HepG2 (cell line): ENCODE data around the gene PCSK2. TPM values are rescaled to one million over a fixed set of nuclear protein-coding genes. Genes with fewer than 3 reads are reported as not detected.

Experiments
- AKAP8 ChIP-seq: sonication (generic); formaldehyde crosslinking; IDR thresholded peaks from 2 replicates; pipeline ENCODE4 v1.5.1; 2020; ENCODE audit warnings: mild to moderate bottlenecking, missing genetic modification reagents
- ARHGAP35 ChIP-seq: sonication (generic); formaldehyde crosslinking; IDR thresholded peaks from 2 replicates; pipeline ENCODE4 v1.9.0; 2022; ENCODE audit warnings: mild to moderate bottlenecking, inconsistent platforms, moderate library complexity, missing genetic modification reagents, borderline replicate concordance
- DMAP1 ChIP-seq: IDR thresholded peaks from 2 replicates; pipeline ENCODE4 v1.6.1; 2016
- GATAD2A ChIP-seq: IDR thresholded peaks from 2 replicates; pipeline ENCODE4 v1.6.1; 2016
- HOXA9 ChIP-seq: sonication (generic); formaldehyde crosslinking; IDR thresholded peaks from 2 replicates; pipeline ENCODE4 v1.8.1; 2022; ENCODE audit warnings: missing genetic modification reagents, mild to moderate bottlenecking, moderate library complexity, borderline replicate concordance
- JDP2 ChIP-seq: sonication (generic); formaldehyde crosslinking; IDR thresholded peaks from 2 replicates; pipeline ENCODE4 v1.8.1; 2022; ENCODE audit warnings: missing genetic modification reagents, borderline replicate concordance
- MED13 ChIP-seq: sonication (generic); formaldehyde crosslinking; IDR thresholded peaks from 2 replicates; pipeline ENCODE4 v1.5.0; 2020; ENCODE audit warnings: missing genetic modification reagents
- MTA3 ChIP-seq: sonication (generic); formaldehyde crosslinking; IDR thresholded peaks from 2 replicates; pipeline ENCODE4 v1.4.0; 2020; ENCODE audit warnings: missing genetic modification reagents
- RELA ChIP-seq: sonication (generic); formaldehyde crosslinking; IDR thresholded peaks from 2 replicates; pipeline ENCODE4 v1.4.0; 2020; ENCODE audit warnings: missing genetic modification reagents
- RFX5 ChIP-seq: IDR thresholded peaks from 2 replicates; pipeline ENCODE4 v1.6.1; 2011; ENCODE audit warnings: low read depth, low read length, improper control_type of control experiment
- RORA ChIP-seq: sonication (generic); formaldehyde crosslinking; IDR thresholded peaks from 2 replicates; pipeline ENCODE4 v1.5.0; 2020; ENCODE audit warnings: mild to moderate bottlenecking, missing genetic modification reagents, moderate library complexity
- SP4 ChIP-seq: sonication (generic); formaldehyde crosslinking; IDR thresholded peaks from 2 replicates; pipeline ENCODE4 v1.8.1; 2023; ENCODE audit warnings: mild to moderate bottlenecking, missing genetic modification reagents
- TBX2 ChIP-seq: sonication (generic); formaldehyde crosslinking; IDR thresholded peaks from 2 replicates; pipeline ENCODE4 v1.5.0; 2020; ENCODE audit warnings: missing genetic modification reagents, mild to moderate bottlenecking, borderline replicate concordance
- ZFY ChIP-seq: sonication (generic); formaldehyde crosslinking; IDR thresholded peaks from 2 replicates; pipeline ENCODE4 v1.4.0; 2020; ENCODE audit warnings: missing genetic modification reagents
- ZNF274 ChIP-seq: sonication (generic); formaldehyde crosslinking; IDR thresholded peaks from 2 replicates; pipeline ENCODE4 v1.5.1; 2020; ENCODE audit warnings: mild to moderate bottlenecking, missing genetic modification reagents
- ZNF335 ChIP-seq: sonication (generic); formaldehyde crosslinking; IDR thresholded peaks from 2 replicates; pipeline ENCODE4 v1.4.0; 2020; ENCODE audit warnings: missing genetic modification reagents
- ZNF577 ChIP-seq: sonication (generic); formaldehyde crosslinking; IDR thresholded peaks from 2 replicates; pipeline ENCODE4 v1.4.0; 2020; ENCODE audit warnings: mild to moderate bottlenecking, low read depth, missing genetic modification reagents, borderline replicate concordance
- ZNF672 ChIP-seq: sonication (generic); formaldehyde crosslinking; IDR thresholded peaks from 2 replicates; pipeline ENCODE4 v1.8.1; 2022; ENCODE audit warnings: missing genetic modification reagents
- ZNF777 ChIP-seq: sonication (generic); formaldehyde crosslinking; IDR thresholded peaks from 2 replicates; pipeline ENCODE4 v1.4.0; 2020; ENCODE audit warnings: missing genetic modification reagents
- ZNF782 ChIP-seq: sonication (generic); formaldehyde crosslinking; IDR thresholded peaks from 2 replicates; pipeline ENCODE4 v1.4.0; 2020; ENCODE audit warnings: missing genetic modification reagents, mild to moderate bottlenecking, borderline replicate concordance
- ZNF839 ChIP-seq: sonication (generic); formaldehyde crosslinking; IDR thresholded peaks from 2 replicates; pipeline ENCODE4 v1.4.0; 2020; ENCODE audit warnings: missing genetic modification reagents, mild to moderate bottlenecking, borderline replicate concordance
- ZSCAN5A ChIP-seq: sonication (generic); formaldehyde crosslinking; IDR thresholded peaks from 2 replicates; pipeline ENCODE4 v1.8.0; 2022; ENCODE audit warnings: mild to moderate bottlenecking, missing genetic modification reagents, borderline replicate concordance
- polyA plus RNA-seq, 8 experiments: library from polyadenylated mRNA; depleted of rRNA in 3 of 8; stranded (reverse) in 7 of 8; unstranded in 1 of 8; fragments of >200 nt; fragmentation: Illumina TruSeq in 4 of 8; extraction: Trizol in 4 of 8; gene quantifications; 2 replicates each; pipeline versions ENCODE4 v1.2.1 to v1.2.3, GENCODE V29; 2011 to 2016; ENCODE audit warnings: low read depth in 4 of 8, missing spikeins in 1 of 8, mixed read lengths in 1 of 8; ENCODE audit not compliant: insufficient read depth in 1 of 8
- total RNA-seq, 5 experiments: library from RNA; depleted of rRNA; stranded (reverse); fragments of >200 nt; fragmentation: Illumina TruSeq; extraction: Trizol; gene quantifications; 2 replicates each; pipeline ENCODE4 v1.2.3, GENCODE V29; 2016; ENCODE audit warnings: low read depth in 1 of 5
- TF ChIP-seq, protein P1 (sequence below): sonication (generic); formaldehyde crosslinking; IDR thresholded peaks from 2 replicates; pipeline ENCODE4 v1.5.1; 2020; ENCODE audit warnings: missing genetic modification reagents, mild to moderate bottlenecking, borderline replicate concordance
- TF ChIP-seq, protein P2 (sequence below): sonication (generic); formaldehyde crosslinking; IDR thresholded peaks from 2 replicates; pipeline ENCODE4 v1.4.0; 2020; ENCODE audit warnings: mild to moderate bottlenecking, low read depth, missing genetic modification reagents

The PCSK2 gene
- total and polyA plus RNA-seq, 2 of the 13 experiments (the other 11 are each of a cell fraction or from before 2014, with no cell fraction given), result not detected

DNA sequence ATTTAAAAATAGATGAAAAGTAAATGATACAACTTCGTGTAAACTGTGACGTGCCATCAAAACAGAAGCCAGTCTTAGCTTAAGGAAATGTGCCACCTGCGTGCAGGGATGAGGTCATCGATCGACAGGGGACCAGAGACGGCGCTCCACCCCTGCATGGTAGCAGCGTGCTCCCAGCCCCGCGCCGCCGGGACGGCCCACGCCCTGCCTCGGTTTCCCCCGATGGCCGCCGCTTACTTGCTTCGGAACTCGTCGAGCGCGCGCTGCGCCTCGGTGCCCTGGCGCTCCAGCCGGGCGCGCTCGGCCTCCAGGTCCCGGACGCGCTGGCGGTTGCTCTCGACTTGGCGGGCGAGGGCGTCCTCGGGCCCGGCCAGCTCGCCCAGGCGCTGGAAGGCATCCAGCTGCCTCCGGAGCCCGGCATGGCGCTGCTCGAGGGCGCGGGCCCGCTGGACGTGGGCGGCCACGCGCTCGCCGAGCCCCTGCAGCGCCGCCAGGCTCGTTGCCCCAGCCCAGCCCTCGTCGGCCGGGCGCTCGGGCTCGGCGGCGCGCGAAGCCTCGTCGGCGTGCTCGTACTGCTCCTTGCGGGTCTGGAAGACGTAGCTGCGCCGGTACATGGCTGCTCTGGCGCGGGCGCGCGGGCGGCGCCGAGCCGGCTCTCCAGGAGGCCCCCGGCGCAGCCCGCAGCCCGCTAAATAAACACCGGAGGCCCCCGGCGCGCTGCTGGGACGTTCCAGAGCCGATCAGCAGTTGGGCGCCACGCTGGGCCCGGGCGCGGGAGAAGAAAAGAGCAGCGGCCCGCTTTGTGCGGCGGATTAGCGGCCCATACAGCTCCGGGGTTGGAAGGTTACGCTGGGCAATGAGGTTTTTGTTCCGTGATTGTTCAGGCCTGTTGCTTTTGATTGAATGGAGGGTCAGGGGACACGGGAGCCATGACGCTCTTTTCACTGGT, 304.1 kb downstream of the PCSK2 start, which contains the start of gene BFSP1 (continued):
- TF ChIP-seq MTA3, result 0 out of 2 replicates have a peak, but pooled peaks have one; percentile 9
- TF ChIP-seq ZNF782 (CRISPR knock-in tag), result no peak
- peak; percentile 52; the same call in 1 of the 2 replicates for TF ChIP-seq GATAD2A (CRISPR knock-in tag)
- peak; percentile 89 for TF ChIP-seq ZFY (CRISPR knock-in tag)
- 0 out of 2 replicates have a peak, but pooled peaks have one; percentile 15 for TF ChIP-seq ZNF672 (CRISPR knock-in tag)
- TF ChIP-seq ZNF577 (CRISPR knock-in tag), result no peak
- TF ChIP-seq TBX2 (CRISPR knock-in tag), result peak; percentile 77
- peak; percentile 27 for TF ChIP-seq HOXA9 (CRISPR knock-in tag)
- TF ChIP-seq ZNF839, result peak; percentile 69; the same call in 1 of the 2 replicates
- TF ChIP-seq RORA (CRISPR knock-in tag), result no peak
- TF ChIP-seq MED13 (CRISPR knock-in tag), result peak; percentile 33; the same call in 1 of the 2 replicates
- no peak for TF ChIP-seq RFX5
- TF ChIP-seq ZNF274 (CRISPR knock-in tag), result no peak; the same call in 1 of the 2 replicates
- TF ChIP-seq SP4 (CRISPR knock-in tag), result peak; percentile 76; the same call in 1 of the 2 replicates
- TF ChIP-seq ZNF335 (CRISPR knock-in tag), result 0 out of 2 replicates have a peak, but pooled peaks have one; percentile 66
- TF ChIP-seq RELA (CRISPR knock-in tag), result peak; percentile 19; the same call in 1 of the 2 replicates
- TF ChIP-seq, protein P1, sequence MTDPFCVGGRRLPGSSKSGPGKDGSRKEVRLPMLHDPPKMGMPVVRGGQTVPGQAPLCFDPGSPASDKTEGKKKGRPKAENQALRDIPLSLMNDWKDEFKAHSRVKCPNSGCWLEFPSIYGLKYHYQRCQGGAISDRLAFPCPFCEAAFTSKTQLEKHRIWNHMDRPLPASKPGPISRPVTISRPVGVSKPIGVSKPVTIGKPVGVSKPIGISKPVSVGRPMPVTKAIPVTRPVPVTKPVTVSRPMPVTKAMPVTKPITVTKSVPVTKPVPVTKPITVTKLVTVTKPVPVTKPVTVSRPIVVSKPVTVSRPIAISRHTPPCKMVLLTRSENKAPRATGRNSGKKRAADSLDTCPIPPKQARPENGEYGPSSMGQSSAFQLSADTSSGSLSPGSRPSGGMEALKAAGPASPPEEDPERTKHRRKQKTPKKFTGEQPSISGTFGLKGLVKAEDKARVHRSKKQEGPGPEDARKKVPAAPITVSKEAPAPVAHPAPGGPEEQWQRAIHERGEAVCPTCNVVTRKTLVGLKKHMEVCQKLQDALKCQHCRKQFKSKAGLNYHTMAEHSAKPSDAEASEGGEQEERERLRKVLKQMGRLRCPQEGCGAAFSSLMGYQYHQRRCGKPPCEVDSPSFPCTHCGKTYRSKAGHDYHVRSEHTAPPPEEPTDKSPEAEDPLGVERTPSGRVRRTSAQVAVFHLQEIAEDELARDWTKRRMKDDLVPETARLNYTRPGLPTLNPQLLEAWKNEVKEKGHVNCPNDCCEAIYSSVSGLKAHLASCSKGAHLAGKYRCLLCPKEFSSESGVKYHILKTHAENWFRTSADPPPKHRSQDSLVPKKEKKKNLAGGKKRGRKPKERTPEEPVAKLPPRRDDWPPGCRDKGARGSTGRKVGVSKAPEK (CRISPR knock-in tag), result peak; percentile 16; the same call in 1 of the 2 replicates
- TF ChIP-seq, protein P2, sequence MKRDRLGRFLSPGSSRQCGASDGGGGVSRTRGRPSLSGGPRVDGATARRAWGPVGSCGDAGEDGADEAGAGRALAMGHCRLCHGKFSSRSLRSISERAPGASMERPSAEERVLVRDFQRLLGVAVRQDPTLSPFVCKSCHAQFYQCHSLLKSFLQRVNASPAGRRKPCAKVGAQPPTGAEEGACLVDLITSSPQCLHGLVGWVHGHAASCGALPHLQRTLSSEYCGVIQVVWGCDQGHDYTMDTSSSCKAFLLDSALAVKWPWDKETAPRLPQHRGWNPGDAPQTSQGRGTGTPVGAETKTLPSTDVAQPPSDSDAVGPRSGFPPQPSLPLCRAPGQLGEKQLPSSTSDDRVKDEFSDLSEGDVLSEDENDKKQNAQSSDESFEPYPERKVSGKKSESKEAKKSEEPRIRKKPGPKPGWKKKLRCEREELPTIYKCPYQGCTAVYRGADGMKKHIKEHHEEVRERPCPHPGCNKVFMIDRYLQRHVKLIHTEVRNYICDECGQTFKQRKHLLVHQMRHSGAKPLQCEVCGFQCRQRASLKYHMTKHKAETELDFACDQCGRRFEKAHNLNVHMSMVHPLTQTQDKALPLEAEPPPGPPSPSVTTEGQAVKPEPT (CRISPR knock-in tag), result no peak
- 0 out of 2 replicates have a peak, but pooled peaks have one; percentile 67 for TF ChIP-seq ARHGAP35
- 0 out of 2 replicates have a peak, but pooled peaks have one; percentile 27 for TF ChIP-seq ZSCAN5A (CRISPR knock-in tag)
- TF ChIP-seq DMAP1 (CRISPR knock-in tag), result peak; percentile 28; the same call in 1 of the 2 replicates
- TF ChIP-seq JDP2, result 0 out of 2 replicates have a peak, but pooled peaks have one; percentile 57
- 0 out of 2 replicates have a peak, but pooled peaks have one; percentile 46 for TF ChIP-seq AKAP8 (CRISPR knock-in tag)
- TF ChIP-seq ZNF777 (CRISPR knock-in tag), result peak; percentile 98
